GM12892 (cell line): ENCODE data around the gene RRP7A.
"Not testable (repeated sequence)": the region's sequence is repeated elsewhere in the genome, so short reads cannot be mapped to it uniquely, and the experiment has no call there.

ENCODE experiments used
- DNase-seq: peaks from one replicate; pipeline ENCODE4 v3.0.0; 2011; ENCODE audit not compliant: insufficient read length
- FAIRE-seq: peaks from 2 replicates; lab custom pipeline; 2011; peaks lifted over from hg19 to GRCh38; lab: Jason Lieb, UNC
- POLR2A ChIP-seq: IDR thresholded peaks from 2 replicates; pipeline ENCODE4 v1.6.1; 2011; ENCODE audit warnings: low read depth, low read length, control low read depth
- POLR2AphosphoS5 ChIP-seq: IDR thresholded peaks from 2 replicates; pipeline ENCODE4 v1.6.1; 2011; ENCODE audit warnings: low read depth, low read length, control low read depth
- TAF1 ChIP-seq: IDR thresholded peaks from 2 replicates; pipeline ENCODE4 v1.6.1; 2011; ENCODE audit warnings: low read depth, mild to moderate bottlenecking, control low read depth, low read length, borderline replicate concordance

Gene RRP7A

GRCh38 chr22:42528591-42529307 is 9.2 kb upstream of the RRP7A start:
- no peak for TF ChIP-seq POLR2A
- DNase-seq, result no peak
- no peak for FAIRE-seq

DNA sequence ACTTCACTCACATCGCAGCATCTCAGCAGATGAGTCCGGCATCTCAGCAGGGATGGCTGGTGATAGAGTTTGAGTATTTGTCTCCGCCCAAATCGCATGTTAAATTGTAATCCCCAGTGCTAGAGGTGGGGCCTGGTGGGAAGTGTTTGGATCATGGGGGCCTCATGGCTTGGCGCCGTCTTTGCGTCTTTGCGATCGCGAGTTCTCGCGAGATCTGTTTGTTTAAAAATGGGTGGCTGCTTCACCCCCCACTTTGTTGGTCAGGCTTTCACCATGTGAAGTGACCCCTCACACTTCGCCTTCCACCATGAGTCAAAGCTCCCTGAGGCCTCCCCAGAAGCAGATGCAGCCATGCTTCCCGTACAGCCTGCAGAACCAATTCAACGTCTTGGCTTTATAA is 3.0 kb upstream of the RRP7A start:
- FAIRE-seq (no peak), DNase-seq (no peak)
- TF ChIP-seq POLR2AphosphoS5, result no peak
- TF ChIP-seq TAF1, result no peak
- TF ChIP-seq POLR2A, result no peak

GRCh38 chr22:42521228-42521546 is 1.6 kb upstream of the RRP7A start:
- no peak for TF ChIP-seq POLR2AphosphoS5
- no peak for TF ChIP-seq POLR2A
- TF ChIP-seq TAF1, result no peak
- FAIRE-seq (no peak), DNase-seq (no peak)

DNA sequence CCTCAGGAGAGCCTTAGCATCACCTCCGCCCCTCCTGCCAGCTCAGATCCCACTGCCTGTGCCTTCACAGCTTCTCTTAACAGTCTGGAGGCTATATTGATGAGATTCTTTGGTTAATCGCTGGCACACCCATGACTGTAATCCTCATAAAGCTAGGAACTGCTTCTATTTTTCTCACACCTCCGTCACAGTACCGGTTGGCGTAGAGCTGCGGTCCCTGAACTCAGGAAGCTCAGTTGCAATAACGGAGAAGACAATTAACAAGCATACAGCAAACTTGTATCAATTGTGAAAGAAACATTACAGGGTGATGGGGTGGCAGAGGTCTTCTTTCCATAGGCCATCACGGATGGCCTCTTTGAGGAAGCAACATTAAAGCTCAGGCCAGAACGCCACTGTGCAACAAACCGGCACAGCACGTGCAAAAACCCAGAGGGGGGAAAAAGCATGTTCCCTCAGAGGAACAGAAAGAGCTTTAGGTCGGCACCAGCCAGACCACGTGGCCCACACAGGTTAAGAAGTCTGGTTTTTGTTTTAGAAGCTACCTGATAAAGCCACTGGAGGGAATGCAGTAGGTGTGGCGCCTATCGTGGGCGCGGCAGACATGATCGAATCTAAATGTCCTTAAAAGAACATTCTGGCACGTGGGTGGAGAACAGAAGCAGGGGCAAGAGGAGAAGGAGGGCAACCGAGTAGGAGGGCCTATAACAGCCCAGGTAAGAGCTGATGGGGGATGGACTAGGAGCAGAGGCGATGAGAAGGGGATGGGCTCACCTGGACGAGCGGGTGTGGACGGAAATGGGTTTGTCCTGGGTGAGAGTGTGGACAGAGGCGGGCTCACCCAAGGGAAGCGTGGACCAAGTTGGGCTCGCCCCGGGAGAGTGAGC is 715 bp downstream of the RRP7A start:
- FAIRE-seq, result peak; percentile 93
- DNase-seq, result not testable (repeated sequence)

- not testable (repeated sequence) for DNase-seq, FAIRE-seq
Observed at GRCh38 chr22:42517103-42517502, 2.5 kb downstream of the RRP7A start.

GRCh38 chr22:42515896-42516295 is 3.7 kb downstream of the RRP7A start:
- DNase-seq (no peak), FAIRE-seq (no peak)
- no peak; the same call in 1 of the 2 replicates for TF ChIP-seq POLR2A
- no peak for TF ChIP-seq TAF1
- TF ChIP-seq POLR2AphosphoS5, result no peak

- DNase-seq, FAIRE-seq: not testable (repeated sequence)
Observed at GRCh38 chr22:42515304-42515703, 4.3 kb downstream of the RRP7A start.

DNA sequence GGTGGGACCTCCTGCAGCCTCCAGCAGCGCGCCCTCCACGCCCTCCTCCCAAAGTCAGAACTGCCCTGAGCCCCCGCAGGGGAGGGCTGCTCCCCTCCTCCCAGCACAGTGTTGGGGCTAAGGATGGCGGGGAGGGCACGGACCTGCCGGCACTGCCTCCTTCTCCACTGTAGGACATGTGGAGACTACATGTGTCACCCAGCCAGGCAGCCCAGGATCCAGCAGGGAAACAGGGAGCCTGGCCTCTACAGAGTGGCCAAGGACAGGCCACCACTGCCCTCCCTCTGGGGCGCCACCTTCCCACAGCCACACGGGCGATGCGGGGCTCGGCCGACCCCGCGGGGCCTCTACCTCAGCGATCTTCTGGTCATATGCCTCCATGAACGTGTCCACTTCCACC is 5.3 kb downstream of the RRP7A start:
- DNase-seq, FAIRE-seq: not testable (repeated sequence)

DNA sequence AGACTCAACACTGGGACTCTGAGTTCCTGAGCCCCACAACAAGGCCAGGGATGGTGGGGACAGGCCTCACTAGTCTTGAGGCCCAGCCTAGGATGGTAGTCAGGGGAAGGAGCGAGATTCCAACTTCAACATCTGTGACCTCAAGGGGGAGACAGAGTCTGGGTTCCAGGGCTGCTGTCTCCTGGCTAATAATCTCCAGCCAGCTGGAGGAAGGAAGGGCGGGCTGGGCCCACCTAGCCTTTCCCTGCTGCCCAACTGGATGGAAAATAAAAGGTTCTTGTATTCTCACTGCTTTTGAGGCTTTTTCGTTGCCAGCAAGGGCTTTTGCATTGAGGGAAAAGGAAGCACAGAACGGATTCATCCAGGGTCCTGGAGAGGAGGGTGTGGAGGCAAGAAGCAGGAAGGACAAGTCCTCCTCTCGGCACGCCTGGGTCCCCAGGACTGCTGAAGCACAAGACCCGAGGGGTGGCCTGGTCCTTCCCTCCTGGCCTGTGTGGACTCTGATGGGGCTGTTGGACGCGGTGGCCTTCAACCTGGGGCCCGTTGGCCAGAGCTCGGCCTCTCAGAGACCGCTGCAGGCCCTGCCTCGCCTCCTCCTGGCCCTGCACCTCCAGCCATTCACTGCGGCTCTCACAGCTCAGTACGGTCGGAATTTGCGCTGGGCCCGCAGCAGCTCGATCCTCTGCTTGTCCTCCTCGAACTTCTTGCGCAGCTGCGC is 7.2 kb downstream of the RRP7A start:
- not testable (repeated sequence) for DNase-seq, FAIRE-seq

- FAIRE-seq, result no peak
- no peak for DNase-seq
- TF ChIP-seq TAF1 (no peak), POLR2AphosphoS5 (no peak), POLR2A (no peak)
Observed at GRCh38 chr22:42511401-42511891, 8.2 kb downstream of the RRP7A start.

DNA sequence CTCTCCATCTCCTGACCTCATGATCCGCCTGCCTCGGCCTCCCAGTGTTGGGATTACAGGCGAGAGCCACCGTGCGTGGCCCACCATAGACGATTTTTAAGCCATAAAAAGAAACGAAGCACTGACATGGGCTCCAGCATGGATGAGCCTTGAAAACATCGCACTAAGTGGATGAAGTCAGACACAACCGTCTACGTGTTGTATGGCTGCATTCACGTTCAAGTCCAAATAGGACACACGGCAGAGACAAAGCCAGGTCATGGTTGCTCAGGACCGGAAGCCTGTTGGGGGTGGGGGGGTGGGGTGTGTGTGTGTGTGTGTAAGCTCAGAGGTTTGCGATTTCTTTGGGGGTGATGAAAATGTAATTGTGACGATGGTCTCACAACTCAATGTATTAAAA is 10.0 kb downstream of the RRP7A start:
- no peak for DNase-seq
- FAIRE-seq, result no peak
- TF ChIP-seq TAF1, result no peak
- TF ChIP-seq POLR2A, result no peak; the same call in 1 of the 2 replicates
- TF ChIP-seq POLR2AphosphoS5, result 0 out of 2 replicates have a peak, but pooled peaks have one; percentile 21

DNA sequence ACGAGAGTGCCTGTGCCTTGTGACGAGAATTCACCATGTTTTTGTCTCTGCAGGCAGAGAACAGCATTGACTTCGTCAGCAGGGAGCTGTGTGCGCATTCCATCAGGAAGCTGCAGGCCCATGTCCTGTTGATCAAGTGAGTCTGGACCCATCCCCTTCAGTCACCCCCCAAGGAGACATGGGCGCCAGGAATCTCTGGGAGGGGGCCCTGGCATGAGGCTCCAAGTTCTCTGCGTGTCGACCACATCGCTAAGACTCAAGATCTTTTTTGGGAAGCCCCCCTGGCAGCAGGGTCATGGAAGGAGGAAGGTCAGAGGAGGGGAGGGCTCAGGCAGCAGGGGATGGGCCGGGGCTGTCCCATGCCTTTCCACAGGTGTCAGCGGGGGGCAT is 10.6 kb downstream of the RRP7A start:
- not testable (repeated sequence) for DNase-seq, FAIRE-seq

- not testable (repeated sequence) for DNase-seq, FAIRE-seq
Observed at GRCh38 chr22:42508327-42508974, 11.1 kb downstream of the RRP7A start.
